Caco-2 (cell line): ENCODE measurements around the gene MT1A. TPM values are rescaled to one million over a fixed set of nuclear protein-coding genes. Genes with fewer than 3 reads are reported as not detected.

Source experiments
- BruUV-seq: library from RNA; stranded (reverse); fragments of 400-500 nt; replicated peaks from 2 replicates; lab custom pipeline; 2021; lab: Mats Ljungman, UMichigan
- CTCF ChIA-PET: fragments of 300-600 bp; sonication (Branson Sonifier 250); formaldehyde crosslinking; loops from one replicate; lab custom pipeline; 2022; ENCODE audit warnings: antibody characterized with exemption; lab: Charles Lee
- POLR2A ChIA-PET: fragments of 300-600 bp; sonication (Branson Sonifier 250); formaldehyde crosslinking; loops from one replicate; lab custom pipeline; 2022; ENCODE audit warnings: antibody characterized with exemption; lab: Charles Lee
- DNase-seq, 2 experiments: peaks; one replicate each; pipeline versions ENCODE4 v3.0.0 to v3.0.0-alpha.2; 2020 to 2022
- H3K27me3 ChIP-seq: replicated peaks from 2 replicates; pipeline ENCODE4 v1.6.0; 2011; ENCODE audit warnings: low read length; ENCODE audit not compliant: control insufficient read depth, insufficient read depth
- H3K36me3 ChIP-seq: 2 replicates; pipeline ENCODE4 v1.5.1; 2011; ENCODE audit warnings: low read length; ENCODE audit not compliant: control insufficient read depth, insufficient read depth
- H3K4me1 ChIP-seq: fragments of 250-450 bp; sonication (Bioruptor Pico); 2 replicates; pipeline ENCODE4 v1.5.1; 2020; ENCODE audit warnings: mild to moderate bottlenecking
- H3K4me3 ChIP-seq: 2 replicates; pipeline ENCODE4 v1.5.1; 2011; ENCODE audit warnings: low read depth, mild to moderate bottlenecking, control low read depth, low read length
- H3K9me3 ChIP-seq: fragments of 250-450 bp; sonication (Bioruptor Pico); 2 replicates; pipeline ENCODE4 v1.5.1; 2020; ENCODE audit warnings: mild to moderate bottlenecking, moderate library complexity
- H3K27ac Mint-ChIP-seq: one replicate; pipeline ENCODE4 v1.8.0; 2022; ENCODE audit warnings: mixed read lengths; ENCODE audit not compliant: unreplicated experiment
- H3K27me3 Mint-ChIP-seq: one replicate; pipeline ENCODE4 v1.8.0; 2022; ENCODE audit warnings: mixed read lengths; ENCODE audit not compliant: insufficient read depth, unreplicated experiment
- H3K36me3 Mint-ChIP-seq: one replicate; pipeline ENCODE4 v1.8.0; 2022; ENCODE audit warnings: mild to moderate bottlenecking, mixed read lengths; ENCODE audit not compliant: insufficient read depth, unreplicated experiment
- H3K4me1 Mint-ChIP-seq: one replicate; pipeline ENCODE4 v1.8.0; 2022; ENCODE audit warnings: low read depth, mixed read lengths; ENCODE audit not compliant: unreplicated experiment
- H3K4me3 Mint-ChIP-seq: one replicate; pipeline ENCODE4 v1.8.0; 2022; ENCODE audit warnings: mild to moderate bottlenecking, moderate library complexity, mixed read lengths; ENCODE audit not compliant: unreplicated experiment
- H3K9me3 Mint-ChIP-seq: one replicate; pipeline ENCODE4 v1.8.0; 2022; ENCODE audit warnings: mixed read lengths; ENCODE audit not compliant: unreplicated experiment
- intact Hi-C: fragments of 100-400 bp; cut with micrococcal nuclease; formaldehyde crosslinking; loops from one replicate; pipeline ENCODE4 v1.10.0; 2022; ENCODE audit not compliant: unreplicated experiment
- total RNA-seq: library from RNA; stranded (reverse); gene quantifications from 2 replicates; pipeline ENCODE4 v1.2.3, GENCODE V29; 2022
- TF ChIP-seq, protein P1 (sequence below), 2 experiments: fragments of 200-600 bp in 1 of 2; IDR thresholded peaks; 1 replicate in 1 of 2; 2 replicates in 1 of 2; pipeline versions ENCODE4 v1.5.1 to v1.8.0; 2011 to 2022; ENCODE audit warnings: antibody characterized with exemption in 1 of 2, control low read depth in 1 of 2, inconsistent platforms in 1 of 2, low read depth in 1 of 2, low read length in 1 of 2, mild to moderate bottlenecking in 1 of 2, moderate library complexity in 1 of 2; ENCODE audit not compliant: insufficient read depth in 1 of 2, severe bottlenecking in 1 of 2, unreplicated experiment in 1 of 2

MT1A gene
- total RNA-seq, 1 experiment from 2014 or later: 2.5 TPM

DNA sequence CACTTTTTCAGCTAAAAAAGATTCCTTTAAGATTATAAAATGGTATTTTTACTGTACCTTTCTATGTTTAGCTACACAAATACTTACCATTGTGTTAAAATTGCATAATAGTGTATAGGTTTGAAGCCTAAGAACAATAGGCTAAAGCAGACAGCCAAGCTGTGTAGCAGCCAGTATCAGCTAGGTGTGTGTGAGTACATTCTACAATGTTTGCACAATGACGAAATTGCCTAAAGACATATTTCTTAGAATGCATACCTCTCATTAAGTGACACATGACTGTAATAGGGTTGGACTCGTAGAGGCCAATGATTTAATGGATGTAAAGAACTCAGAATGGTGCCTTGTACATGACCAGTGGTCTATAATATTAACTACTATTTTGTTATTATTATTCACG lies 11.4 kb downstream of the MT1A start:
- CTCF ChIA-PET: interaction anchor here (0.6 to 1.2 kb wide), 2 partner anchors 24 to 49 kb away, joined by 3 read pairs; partner anchors contain the start of gene MT1E
- Mint-ChIP-seq H3K36me3 (no peaks in the 10 kb centered on the region), H3K9me3 (no peaks in the 10 kb centered on the region), H3K27ac (no peak overlapping the region), H3K27me3 (peaks cover 6% of the 10 kb centered on the region), H3K4me3 (no peak overlapping the region), H3K4me1 (no peaks in the 10 kb centered on the region)
- Histone ChIP-seq H3K9me3 (no peaks in the 10 kb centered on the region), H3K36me3 (no peaks in the 10 kb centered on the region), H3K4me1 (peaks cover 18% of the 10 kb centered on the region), H3K27me3 (no peaks in the 10 kb centered on the region), H3K4me3 (no peak overlapping the region)
- TF ChIP-seq, protein P1, sequence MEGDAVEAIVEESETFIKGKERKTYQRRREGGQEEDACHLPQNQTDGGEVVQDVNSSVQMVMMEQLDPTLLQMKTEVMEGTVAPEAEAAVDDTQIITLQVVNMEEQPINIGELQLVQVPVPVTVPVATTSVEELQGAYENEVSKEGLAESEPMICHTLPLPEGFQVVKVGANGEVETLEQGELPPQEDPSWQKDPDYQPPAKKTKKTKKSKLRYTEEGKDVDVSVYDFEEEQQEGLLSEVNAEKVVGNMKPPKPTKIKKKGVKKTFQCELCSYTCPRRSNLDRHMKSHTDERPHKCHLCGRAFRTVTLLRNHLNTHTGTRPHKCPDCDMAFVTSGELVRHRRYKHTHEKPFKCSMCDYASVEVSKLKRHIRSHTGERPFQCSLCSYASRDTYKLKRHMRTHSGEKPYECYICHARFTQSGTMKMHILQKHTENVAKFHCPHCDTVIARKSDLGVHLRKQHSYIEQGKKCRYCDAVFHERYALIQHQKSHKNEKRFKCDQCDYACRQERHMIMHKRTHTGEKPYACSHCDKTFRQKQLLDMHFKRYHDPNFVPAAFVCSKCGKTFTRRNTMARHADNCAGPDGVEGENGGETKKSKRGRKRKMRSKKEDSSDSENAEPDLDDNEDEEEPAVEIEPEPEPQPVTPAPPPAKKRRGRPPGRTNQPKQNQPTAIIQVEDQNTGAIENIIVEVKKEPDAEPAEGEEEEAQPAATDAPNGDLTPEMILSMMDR (IDR thresholded peaks at IDR 0.05; ENCODE audit: insufficient read depth in 1 of 2, low read depth in 1 of 2, low read length in 1 of 2, severe bottlenecking in 1 of 2, unreplicated experiment in 1 of 2): no peak
- intact Hi-C loops: loop anchor here (1.0 kb wide), 1 partner anchor 7 kb away; the partner anchor contains the start of gene MT1F
- DNase-seq: peak in 1 of 2 experiments; percentile 37
- BruUV-seq: no TSS peak
- POLR2A ChIA-PET: no interaction called here

GRCh38 chr16:56651586-56651985 lies 13.1 kb downstream of the MT1A start, which contains the start of gene MT1B:
Gene MT1B, plus strand, starts transcription at chr16:56651886. Its CDS starts 68 bp downstream, at chr16:56651954.
- Histone ChIP-seq H3K4me3 (no peak within 1 kb of the TSS), H3K27me3 (no peaks in the 10 kb centered on the region), H3K9me3 (no peaks in the 10 kb centered on the region), H3K4me1 (peaks cover 18% of the 10 kb centered on the region), H3K36me3 (no peaks in the 10 kb centered on the region)
- BruUV-seq: no TSS peak
- POLR2A ChIA-PET: no interaction called here
- no peak within 1 kb of the TSS for H3K27ac Mint-ChIP-seq
- H3K4me3 Mint-ChIP-seq: no peak within 1 kb of the TSS
- TF ChIP-seq, protein P1 (IDR thresholded peaks at IDR 0.05; ENCODE audit: insufficient read depth in 1 of 2, low read depth in 1 of 2, low read length in 1 of 2, severe bottlenecking in 1 of 2, unreplicated experiment in 1 of 2): no peak
- CTCF ChIA-PET: no interaction called here
- no peaks in the 10 kb centered on the region for H3K9me3 Mint-ChIP-seq
- DNase-seq: no peak
- intact Hi-C loops: no loop called here
- H3K27me3 Mint-ChIP-seq: peaks cover 3% of the 10 kb centered on the region
- no peaks in the 10 kb centered on the region for H3K4me1 Mint-ChIP-seq
- no peaks in the 10 kb centered on the region for H3K36me3 Mint-ChIP-seq

DNA sequence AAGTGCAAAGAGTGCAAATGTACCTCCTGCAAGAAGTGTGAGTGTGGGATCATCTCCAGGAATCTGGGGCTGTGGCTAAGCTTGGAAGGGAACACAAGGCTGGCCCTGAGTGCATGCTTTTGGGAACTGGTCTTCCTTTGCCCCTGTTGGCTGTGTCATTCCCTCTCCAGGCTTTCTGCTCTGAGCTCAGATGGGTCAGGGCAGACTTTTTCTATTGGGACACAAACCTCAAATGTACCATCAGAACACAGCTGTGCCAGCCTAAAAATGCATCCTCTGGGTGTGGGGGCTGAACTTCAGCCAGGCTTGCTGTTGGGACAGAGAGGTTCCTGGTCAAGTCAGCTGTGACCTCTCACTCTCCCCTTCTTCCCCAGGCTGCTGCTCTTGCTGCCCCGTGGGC lies 14.1 kb downstream of the MT1A start:
- no peak overlapping the region for H3K4me3 Mint-ChIP-seq
- CTCF ChIA-PET: interaction anchor here (0.7 kb wide), 1 partner anchor 9 kb away, joined by 5 read pairs; no protein-coding TSS in a partner anchor
- no peaks in the 10 kb centered on the region for H3K9me3 Mint-ChIP-seq
- intact Hi-C loops: no loop called here
- H3K4me1 Mint-ChIP-seq: no peaks in the 10 kb centered on the region
- POLR2A ChIA-PET: no interaction called here
- H3K36me3 ChIP-seq: no peaks in the 10 kb centered on the region
- no peaks in the 10 kb centered on the region for H3K9me3 ChIP-seq
- no TSS peak for BruUV-seq
- H3K36me3 Mint-ChIP-seq: peaks cover 5% of the 10 kb centered on the region
- no peak overlapping the region for H3K27ac Mint-ChIP-seq
- TF ChIP-seq, protein P1 (IDR thresholded peaks at IDR 0.05; ENCODE audit: insufficient read depth in 1 of 2, low read depth in 1 of 2, low read length in 1 of 2, severe bottlenecking in 1 of 2, unreplicated experiment in 1 of 2): no peak
- H3K4me1 ChIP-seq: peaks cover 18% of the 10 kb centered on the region
- no peak overlapping the region for H3K4me3 ChIP-seq
- no peaks in the 10 kb centered on the region for H3K27me3 ChIP-seq
- DNase-seq: no peak
- peaks cover 3% of the 10 kb centered on the region for H3K27me3 Mint-ChIP-seq
